Measurements from ENCODE around the gene OTOP2. TPM values are rescaled to one million over a fixed set of nuclear protein-coding genes. Genes with fewer than 3 reads are reported as not detected.

OTOP2 gene
- total RNA-seq, 1 experiment from 2014 or later: not detected

DNA sequence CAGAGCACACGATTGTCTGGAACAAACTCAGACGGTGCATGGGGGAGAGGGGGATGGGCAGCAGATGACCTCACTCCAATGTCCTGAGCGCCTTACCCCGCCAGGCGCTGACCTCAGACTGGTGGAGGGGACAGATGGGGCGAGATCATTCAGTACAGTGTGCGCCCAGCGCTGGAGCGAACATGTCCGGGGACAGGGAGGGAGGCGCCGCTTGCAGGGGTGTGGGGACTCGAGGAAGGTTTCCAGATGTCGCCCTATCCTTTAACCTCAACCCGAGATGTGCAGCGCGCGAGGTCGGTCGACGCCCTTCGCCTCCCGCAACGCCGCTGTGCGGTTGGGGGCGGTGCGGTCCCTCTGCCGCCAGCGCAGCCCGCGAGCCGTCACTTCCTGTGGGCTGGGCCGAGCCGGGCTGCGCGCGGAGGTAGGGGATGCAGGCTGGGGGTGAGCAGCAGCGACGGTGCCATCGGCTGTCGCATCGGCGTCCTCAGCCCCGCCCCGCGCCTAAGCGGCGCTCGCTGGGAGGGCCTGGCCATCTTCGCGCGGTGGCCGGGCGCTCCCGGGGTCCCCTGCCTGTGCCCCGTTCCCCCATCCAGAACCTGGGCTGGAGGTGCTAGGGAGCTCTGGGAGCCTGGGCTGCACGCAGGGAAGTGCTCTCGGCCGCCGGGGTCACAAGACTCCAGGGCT is 58.0 kb downstream of the OTOP2 start (continued):
- TF ChIP-seq USF2 (CRISPR knock-in tag; IDR thresholded peaks at IDR 0.05) (peak; percentile 37; the same call in 1 of the 2 replicates), GTF2I (CRISPR knock-in tag; conservative IDR thresholded peaks at IDR 0.05) (no peak), TCF7 (CRISPR knock-in tag; IDR thresholded peaks at IDR 0.05; ENCODE audit: low read depth) (no peak), ZNF317 (CRISPR knock-in tag; IDR thresholded peaks at IDR 0.05; ENCODE audit: borderline replicate concordance, low read depth) (no peak), NFYB (CRISPR knock-in tag; conservative IDR thresholded peaks at IDR 0.05; ENCODE audit: low read depth) (no peak), ZBTB43 (CRISPR knock-in tag; IDR thresholded peaks at IDR 0.05) (0 out of 2 replicates have a peak, but pooled peaks have one; percentile 48), NFE2L1 (CRISPR knock-in tag; IDR thresholded peaks at IDR 0.05) (peak; percentile 63), ZNF232 (CRISPR knock-in tag; IDR thresholded peaks at IDR 0.05) (peak; percentile 87), AR (CRISPR knock-in tag; IDR thresholded peaks at IDR 0.05) (no peak), CBFB (CRISPR knock-in tag; IDR thresholded peaks at IDR 0.05; ENCODE audit: low read depth) (0 out of 2 replicates have a peak, but pooled peaks have one; percentile 84), ATF6 (CRISPR knock-in tag; IDR thresholded peaks at IDR 0.05) (no peak), CREB1 (CRISPR knock-in tag; IDR thresholded peaks at IDR 0.05) (no peak; the same call in none of the 2 replicates), MXD4 (CRISPR knock-in tag; IDR thresholded peaks at IDR 0.05; ENCODE audit: borderline replicate concordance) (no peak), FOXK1 (CRISPR knock-in tag; IDR thresholded peaks at IDR 0.05) (0 out of 2 replicates have a peak, but pooled peaks have one; percentile 57), NR1H2 (CRISPR knock-in tag; IDR thresholded peaks at IDR 0.05) (no peak), ZBTB21 (CRISPR knock-in tag; IDR thresholded peaks at IDR 0.05; ENCODE audit: borderline replicate concordance) (peak; percentile 94), E2F5 (CRISPR knock-in tag; IDR thresholded peaks at IDR 0.05) (0 out of 2 replicates have a peak, but pooled peaks have one; percentile 92), ZNF423 (CRISPR knock-in tag; IDR thresholded peaks at IDR 0.05) (no peak)
- TF ChIP-seq, protein P1, sequence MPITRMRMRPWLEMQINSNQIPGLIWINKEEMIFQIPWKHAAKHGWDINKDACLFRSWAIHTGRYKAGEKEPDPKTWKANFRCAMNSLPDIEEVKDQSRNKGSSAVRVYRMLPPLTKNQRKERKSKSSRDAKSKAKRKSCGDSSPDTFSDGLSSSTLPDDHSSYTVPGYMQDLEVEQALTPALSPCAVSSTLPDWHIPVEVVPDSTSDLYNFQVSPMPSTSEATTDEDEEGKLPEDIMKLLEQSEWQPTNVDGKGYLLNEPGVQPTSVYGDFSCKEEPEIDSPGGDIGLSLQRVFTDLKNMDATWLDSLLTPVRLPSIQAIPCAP (CRISPR knock-in tag; IDR thresholded peaks at IDR 0.05): 0 out of 2 replicates have a peak, but pooled peaks have one; percentile 35
- TF ChIP-seq, protein P2, sequence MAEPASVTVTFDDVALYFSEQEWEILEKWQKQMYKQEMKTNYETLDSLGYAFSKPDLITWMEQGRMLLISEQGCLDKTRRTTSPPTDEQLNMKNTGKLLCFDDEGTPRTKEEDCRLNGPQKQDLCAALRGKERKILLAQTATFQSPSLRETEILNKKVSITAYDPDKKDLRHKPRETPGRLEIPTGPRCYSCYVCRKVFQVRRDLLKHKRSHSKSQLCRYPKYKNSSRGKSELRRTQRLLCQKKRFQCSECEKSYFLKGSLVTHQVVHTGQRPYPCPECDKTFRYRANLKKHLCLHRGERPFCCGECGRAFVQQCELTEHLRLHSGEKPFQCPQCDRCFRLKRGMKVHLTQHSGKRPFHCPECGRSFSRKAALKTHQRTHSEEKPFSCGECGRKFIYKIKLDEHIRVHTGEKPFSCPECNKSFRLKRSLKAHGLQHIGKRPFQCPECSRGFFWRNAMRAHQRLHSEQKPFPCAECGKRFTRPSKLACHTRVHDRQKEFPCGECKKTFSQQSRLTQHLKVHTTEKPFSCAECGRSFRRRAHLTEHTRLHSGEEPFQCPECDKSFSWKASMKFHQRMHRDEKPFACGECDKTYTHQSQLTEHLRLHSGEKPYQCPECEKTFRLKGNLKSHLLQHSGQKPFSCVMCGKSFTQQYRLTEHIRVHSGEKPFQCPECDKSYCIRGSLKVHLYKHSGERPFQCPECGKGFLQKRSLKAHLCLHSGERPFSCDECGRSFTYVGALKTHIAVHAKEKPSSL (CRISPR knock-in tag; conservative IDR thresholded peaks at IDR 0.05): no peak
- TF ChIP-seq, protein P3, sequence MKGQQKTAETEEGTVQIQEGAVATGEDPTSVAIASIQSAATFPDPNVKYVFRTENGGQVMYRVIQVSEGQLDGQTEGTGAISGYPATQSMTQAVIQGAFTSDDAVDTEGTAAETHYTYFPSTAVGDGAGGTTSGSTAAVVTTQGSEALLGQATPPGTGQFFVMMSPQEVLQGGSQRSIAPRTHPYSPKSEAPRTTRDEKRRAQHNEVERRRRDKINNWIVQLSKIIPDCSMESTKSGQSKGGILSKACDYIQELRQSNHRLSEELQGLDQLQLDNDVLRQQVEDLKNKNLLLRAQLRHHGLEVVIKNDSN (CRISPR knock-in tag; IDR thresholded peaks at IDR 0.05): peak; percentile 51; the same call in 1 of the 2 replicates
- TF ChIP-seq, protein P4, sequence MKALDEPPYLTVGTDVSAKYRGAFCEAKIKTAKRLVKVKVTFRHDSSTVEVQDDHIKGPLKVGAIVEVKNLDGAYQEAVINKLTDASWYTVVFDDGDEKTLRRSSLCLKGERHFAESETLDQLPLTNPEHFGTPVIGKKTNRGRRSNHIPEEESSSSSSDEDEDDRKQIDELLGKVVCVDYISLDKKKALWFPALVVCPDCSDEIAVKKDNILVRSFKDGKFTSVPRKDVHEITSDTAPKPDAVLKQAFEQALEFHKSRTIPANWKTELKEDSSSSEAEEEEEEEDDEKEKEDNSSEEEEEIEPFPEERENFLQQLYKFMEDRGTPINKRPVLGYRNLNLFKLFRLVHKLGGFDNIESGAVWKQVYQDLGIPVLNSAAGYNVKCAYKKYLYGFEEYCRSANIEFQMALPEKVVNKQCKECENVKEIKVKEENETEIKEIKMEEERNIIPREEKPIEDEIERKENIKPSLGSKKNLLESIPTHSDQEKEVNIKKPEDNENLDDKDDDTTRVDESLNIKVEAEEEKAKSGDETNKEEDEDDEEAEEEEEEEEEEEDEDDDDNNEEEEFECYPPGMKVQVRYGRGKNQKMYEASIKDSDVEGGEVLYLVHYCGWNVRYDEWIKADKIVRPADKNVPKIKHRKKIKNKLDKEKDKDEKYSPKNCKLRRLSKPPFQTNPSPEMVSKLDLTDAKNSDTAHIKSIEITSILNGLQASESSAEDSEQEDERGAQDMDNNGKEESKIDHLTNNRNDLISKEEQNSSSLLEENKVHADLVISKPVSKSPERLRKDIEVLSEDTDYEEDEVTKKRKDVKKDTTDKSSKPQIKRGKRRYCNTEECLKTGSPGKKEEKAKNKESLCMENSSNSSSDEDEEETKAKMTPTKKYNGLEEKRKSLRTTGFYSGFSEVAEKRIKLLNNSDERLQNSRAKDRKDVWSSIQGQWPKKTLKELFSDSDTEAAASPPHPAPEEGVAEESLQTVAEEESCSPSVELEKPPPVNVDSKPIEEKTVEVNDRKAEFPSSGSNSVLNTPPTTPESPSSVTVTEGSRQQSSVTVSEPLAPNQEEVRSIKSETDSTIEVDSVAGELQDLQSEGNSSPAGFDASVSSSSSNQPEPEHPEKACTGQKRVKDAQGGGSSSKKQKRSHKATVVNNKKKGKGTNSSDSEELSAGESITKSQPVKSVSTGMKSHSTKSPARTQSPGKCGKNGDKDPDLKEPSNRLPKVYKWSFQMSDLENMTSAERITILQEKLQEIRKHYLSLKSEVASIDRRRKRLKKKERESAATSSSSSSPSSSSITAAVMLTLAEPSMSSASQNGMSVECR (CRISPR knock-in tag; IDR thresholded peaks at IDR 0.05; ENCODE audit: borderline replicate concordance): peak; percentile 95
